CD4-positive, alpha-beta T cell treated with Interferon gamma for 1 hour (primary cell): ENCODE measurements around the gene ZNF341.
A peak's percentile ranks its signal among the peaks of the same experiment; 100 is the strongest.

Source experiments
- DNase-seq: peaks from one replicate; pipeline ENCODE4 v3.0.0-alpha.2; 2020

The ZNF341 gene

GRCh38 chr20:33703498-33704137 is 28.2 kb upstream of the ZNF341 start:
- DNase-seq, result no peak

DNA sequence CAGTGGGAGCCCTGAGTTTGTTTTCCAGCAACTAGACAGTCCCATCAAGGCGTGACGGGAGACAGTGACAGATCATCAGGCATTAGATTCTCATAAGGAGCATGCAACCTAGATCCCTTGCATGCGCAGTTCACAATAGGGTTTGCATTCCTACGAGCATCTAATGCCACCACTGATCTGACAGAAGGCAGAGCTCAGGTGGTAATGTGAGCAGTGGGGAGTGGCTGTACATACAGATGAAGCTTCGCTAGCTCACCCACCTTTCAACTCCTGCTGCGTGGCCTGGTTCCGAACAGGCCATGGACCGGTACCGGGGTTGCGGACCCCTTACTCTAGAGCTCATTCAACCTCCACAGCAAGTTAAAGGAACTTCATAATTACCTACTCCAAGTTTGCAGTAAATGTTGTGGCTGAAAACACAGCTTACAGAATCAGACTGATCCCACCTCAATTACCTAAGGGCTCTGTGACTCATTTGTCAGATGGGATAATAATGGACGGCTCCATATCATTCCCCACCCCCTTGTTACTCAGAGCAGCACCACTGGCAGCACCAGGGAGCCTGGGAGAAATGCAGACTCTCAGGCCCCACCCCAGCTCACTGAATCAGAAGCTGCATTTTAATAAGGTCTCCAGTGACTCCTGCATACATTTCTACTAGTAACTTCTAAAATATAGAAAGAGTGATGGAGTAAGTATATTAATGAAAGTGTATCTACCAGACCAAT is 27.4 kb upstream of the ZNF341 start:
- DNase-seq, result no peak

DNA sequence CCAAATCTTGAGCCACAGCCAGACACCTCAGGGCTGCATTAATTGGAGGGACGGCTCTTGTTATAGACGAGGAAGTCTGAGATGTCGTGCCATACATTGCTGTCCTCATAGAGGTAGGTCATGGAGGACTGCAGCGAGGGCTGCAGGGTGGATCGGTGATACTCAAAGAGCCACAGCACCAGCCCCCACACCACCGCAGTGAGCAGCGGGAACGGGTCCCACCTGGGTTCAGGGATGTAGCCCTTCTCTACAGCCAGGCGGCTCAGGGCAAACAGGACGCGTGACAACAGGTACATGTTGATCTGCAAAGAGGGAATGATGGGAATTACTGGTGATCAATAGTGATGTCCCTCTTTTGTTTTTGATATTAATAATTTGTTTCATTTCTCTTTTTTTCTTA is 24.1 kb upstream of the ZNF341 start:
- DNase-seq, result no peak

- no peak for DNase-seq
These were observed 22.4 kb upstream of the ZNF341 start for GRCh38 chr20:33709398-33709797.

GRCh38 chr20:33709905-33710541 is 21.8 kb upstream of the ZNF341 start:
- no peak for DNase-seq

- no peak for DNase-seq
These were observed 20.9 kb upstream of the ZNF341 start for GRCh38 chr20:33710681-33711445.

DNA sequence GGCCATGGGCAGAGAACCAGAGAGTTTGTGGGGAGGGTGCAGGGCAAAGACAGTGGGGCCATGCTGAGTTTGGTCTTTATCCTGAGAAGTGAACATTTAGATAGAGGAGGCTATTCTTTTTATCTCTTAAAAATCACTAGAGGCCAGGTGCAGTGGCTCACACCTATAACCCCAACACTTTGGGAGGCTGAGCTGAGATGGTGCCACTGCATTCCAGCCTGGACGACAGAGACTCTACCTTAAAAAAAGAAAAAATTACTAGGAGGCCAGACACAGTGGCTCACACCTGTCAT is 20.4 kb upstream of the ZNF341 start:
- DNase-seq, result no peak

GRCh38 chr20:33713865-33714367 is 17.9 kb upstream of the ZNF341 start:
- DNase-seq, result no peak

GRCh38 chr20:33716498-33716897 is 15.3 kb upstream of the ZNF341 start:
- no peak for DNase-seq

GRCh38 chr20:33719277-33719988 is 12.4 kb upstream of the ZNF341 start:
- no peak for DNase-seq

- peak; percentile 94 for DNase-seq
These were observed 11.6 kb upstream of the ZNF341 start, which contains the start of gene PXMP4 for GRCh38 chr20:33719989-33720709. TSS of gene PXMP4 (minus strand) at chr20:33720310. CDS start at chr20:33720207, 103 bp downstream.

DNA sequence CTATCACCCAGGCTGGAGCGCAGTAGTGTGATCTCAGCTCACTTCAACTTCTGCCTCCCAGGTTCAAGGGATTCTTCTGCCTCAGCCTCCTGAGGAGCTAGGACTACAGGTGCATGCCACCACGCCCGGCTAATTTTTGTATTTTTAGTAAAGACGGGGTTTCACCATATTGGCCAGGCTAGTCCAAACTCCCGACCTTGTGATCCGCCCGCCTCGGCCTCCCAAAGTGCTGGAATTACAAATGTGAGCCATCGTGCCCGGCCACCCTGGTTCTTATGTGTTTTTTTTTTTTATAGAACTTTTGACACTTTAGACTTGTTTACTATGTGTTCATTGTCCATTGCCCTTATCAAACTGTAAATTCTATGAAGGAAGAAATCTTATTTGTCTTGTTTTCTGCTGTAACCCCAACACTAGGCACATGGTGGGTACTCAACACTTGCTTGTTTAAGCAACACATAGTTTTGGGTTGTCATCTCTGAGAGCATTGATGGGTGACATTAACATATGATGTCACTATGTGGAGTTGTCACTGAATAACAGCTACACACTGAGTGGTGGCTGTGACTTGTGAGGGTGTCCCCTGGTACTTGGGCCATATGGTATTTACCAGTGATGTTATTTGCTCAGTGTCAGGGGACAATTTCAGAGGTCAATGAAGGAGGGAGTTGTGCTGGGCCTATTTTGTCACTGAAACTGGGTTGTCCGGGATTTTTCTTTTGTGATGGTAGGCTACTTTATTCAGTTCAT is 10.2 kb upstream of the ZNF341 start:
- no peak for DNase-seq

DNA sequence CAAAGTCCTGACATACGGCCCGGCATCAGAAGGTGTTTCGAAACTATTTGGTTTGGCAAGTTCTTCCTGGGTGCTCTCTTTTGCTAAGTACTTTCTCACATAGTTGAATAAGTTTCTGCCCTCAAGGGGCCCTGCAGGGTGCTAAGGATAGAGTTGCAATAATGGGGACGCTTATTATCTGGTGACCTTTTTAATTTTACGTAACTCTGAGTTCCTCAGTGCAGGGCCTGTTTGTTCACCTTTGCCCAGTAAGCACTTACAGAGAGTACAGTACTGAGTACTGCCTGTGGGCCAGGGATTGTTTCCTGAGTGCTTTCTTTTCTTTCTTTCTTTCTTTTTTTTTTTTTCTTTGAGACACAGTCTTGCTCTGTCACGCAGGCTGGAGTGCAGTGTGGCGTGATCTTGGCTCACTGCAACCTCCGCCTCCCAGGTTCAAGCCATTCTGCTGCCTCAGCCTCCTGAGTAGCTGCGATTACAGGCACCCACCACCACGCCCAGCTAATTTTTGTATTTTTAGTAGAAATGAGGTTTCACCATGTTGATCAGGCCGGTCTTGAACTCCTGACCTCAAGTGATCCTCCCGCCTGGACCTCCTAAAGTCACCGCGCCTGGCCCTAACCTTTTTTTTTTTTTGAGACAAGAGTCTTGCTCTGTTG is 7.2 kb upstream of the ZNF341 start:
- peak; percentile 16 for DNase-seq

DNA sequence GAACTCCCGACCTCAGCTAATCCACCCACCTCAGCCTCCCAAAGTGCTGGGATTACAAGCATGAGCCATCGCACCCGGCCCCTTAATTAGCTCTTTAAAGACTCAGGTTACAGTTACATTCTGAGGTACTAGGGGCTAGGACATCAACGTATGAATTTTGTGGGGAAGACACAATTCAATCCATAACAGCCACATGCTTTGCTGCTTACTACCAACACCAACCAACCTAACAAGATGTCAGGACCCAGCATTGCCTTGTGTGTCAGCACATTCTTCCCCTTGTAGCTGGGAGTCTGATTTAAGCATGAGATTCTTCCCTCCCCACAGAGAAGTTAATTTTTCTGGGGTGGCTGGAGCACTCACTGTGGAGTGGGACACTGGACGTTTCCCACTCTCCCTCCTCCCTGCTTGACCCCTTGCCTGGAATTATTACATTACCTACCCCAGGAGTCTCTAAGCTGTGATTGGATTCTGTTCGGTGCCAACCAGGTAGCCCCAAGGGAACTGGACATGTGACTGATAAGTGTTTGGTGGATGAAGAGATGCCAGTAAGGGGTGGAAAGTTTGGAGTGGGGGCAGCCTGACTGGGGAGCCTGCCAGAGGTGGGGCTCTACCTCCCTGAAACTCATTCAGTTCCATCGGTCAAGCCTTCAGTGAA is 6.1 kb upstream of the ZNF341 start:
- DNase-seq, result no peak

DNA sequence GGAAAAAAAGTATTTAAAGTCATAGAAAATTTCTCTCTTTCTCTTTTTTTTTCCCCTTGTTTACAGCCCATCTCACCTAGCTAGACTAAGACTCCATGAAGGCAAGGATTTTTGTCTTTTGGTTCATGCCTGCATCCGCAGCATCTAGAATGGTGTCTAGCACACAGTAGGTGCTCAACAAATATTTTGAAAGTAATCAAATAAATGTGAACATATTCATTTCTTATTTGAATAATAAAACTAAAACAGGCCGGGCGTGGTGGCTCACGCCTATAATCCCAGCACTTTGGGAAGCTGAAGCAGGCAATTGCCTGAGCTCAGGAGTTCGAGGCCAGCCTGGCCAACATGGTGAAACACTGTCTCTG is 4.7 kb upstream of the ZNF341 start:
- no peak for DNase-seq

- no peak for DNase-seq
These were observed 4.0 kb upstream of the ZNF341 start for GRCh38 chr20:33727806-33728205.

- no peak for DNase-seq
These were observed 3.3 kb upstream of the ZNF341 start for GRCh38 chr20:33728463-33728862.

GRCh38 chr20:33729101-33729500 is 2.7 kb upstream of the ZNF341 start:
- DNase-seq, result no peak

DNA sequence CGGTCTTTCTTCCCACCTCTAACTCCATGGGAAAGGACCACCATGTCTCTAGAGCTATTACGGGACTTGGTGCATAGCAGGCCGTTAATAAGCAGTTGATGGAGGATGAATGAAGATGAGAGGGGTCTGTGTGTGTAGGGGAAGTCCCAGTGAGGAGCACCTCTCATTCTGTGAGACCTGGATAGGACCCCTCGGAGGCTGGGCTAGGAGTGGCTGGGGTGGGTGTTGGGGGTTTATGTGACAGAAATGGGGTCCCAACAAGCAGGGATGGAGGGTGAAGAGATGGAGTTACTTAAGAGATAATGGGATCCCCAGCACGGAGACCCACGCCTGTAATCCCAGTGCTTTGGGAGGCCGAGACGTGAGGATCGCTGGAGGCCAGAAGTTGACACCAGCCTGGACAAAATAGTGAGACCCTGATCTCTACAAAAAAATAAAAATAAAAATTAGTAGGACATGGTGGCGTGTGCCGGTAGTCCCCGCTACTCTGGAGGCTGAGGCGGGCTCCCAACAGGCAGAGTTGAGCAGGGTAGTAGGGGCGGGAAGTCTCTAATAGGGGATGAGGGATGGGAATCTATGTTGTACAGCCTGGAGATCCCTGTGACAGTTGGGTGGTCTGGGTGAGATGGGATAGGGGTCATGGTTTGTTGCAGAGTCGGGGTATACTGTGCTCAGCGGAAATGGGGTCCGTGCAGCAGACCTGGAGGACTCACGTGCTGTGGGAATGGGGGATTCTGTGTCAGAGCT is 677 bp upstream of the ZNF341 start:
- no peak for DNase-seq
